HG03354 (cell line): ENCODE data around the gene BAG5.

Source experiments
- ATAC-seq: cut with Tn5 transposase; IDR thresholded peaks from one replicate; pipeline ENCODE4 v1.9.1; 2021; ENCODE audit warnings: mild to moderate bottlenecking; ENCODE audit not compliant: unreplicated experiment, poor library complexity, severe bottlenecking

The BAG5 gene

DNA sequence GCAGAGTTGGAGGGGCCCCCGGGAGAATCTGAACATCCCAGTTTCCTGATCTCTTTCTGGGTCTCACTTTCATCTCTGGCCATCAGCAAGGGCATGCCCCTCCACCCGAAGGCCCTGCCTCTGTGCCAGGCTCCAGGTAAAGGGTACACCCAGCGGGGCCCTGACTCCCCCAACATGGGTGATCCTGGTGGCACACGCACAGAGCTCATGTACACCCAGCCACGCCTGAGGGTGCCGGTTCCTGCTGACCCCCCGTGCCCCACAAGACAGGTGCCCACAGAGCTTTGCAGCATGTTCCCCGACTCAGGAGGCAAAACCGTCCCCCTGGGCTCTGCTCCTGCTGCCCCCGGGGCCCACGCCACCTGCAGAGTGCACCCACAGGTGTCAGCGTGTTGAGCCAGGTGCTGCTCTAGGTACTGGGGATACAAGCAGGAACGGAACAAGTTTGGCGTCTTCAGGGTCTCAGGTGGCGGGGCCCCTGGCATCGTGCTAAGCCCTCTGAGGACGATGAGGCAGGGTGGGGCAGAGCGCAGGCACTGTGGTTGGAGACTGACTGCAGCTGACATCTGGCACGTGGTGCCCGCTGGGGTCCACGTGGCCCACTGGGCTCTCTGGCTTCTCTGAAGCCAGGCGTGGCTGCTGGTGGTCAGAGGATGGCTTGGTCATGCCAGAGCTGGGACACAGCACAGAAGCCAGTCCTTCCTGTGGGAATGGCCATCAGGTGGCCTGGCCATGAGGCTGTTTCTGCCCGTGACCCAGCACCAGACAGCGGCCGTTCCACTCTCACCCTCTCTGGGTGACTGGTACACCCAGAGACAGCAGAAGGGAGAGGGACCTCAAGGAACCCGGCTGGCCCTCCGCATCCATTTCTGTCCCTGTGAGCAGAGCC, 13.8 kb downstream of the BAG5 start:
- ATAC-seq: no peak

DNA sequence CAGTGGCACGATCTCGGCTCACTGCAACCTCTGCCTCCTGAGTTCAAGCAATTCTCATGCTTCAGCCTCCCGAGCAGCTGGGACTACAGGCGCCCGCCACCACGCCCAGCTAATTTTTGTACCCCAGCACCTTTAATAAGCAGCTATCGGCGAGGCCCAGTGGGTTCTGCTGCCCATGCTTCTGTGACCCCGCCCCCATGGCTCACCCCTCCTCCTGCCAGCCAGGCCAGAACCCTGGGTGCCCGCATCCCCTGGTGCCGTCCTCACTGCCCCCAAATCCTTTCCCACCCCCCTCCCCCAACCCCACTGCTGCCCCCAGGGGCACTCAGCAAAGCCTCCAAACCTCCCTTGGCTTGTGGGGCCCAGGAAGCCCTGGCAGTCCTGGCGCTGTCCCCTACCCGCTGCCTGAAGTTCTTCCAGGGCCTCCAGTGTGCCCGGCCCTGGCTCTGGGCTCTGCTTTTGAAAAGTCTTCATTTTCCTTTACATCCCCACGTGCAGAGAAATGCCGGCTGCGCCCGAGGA, 14.5 kb downstream of the BAG5 start:
- ATAC-seq: no peak

DNA sequence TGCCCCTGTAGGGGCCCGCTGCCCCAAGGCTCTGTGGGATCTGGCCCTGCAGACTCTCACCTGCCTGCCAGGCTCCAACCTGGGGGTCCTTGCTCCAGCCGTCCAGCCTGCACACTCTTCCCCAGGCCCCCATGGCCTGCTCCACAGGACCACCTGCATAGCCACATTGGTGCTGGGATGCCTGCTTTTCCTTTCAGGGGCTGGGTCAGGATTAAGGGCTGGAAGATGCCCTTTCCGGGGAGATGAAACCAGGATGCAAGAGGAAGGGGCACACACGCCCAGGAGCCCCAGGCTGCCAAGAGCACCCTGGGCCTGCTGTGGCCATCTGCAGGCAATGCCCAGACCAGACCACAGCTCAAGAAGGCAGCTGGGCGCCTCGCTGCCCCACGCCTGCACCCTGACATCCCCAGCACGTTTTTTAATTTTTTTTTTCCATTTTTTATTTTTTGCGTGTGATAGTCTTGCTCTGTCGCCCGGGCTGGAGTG, 15.0 kb downstream of the BAG5 start:
- ATAC-seq: no peak

DNA sequence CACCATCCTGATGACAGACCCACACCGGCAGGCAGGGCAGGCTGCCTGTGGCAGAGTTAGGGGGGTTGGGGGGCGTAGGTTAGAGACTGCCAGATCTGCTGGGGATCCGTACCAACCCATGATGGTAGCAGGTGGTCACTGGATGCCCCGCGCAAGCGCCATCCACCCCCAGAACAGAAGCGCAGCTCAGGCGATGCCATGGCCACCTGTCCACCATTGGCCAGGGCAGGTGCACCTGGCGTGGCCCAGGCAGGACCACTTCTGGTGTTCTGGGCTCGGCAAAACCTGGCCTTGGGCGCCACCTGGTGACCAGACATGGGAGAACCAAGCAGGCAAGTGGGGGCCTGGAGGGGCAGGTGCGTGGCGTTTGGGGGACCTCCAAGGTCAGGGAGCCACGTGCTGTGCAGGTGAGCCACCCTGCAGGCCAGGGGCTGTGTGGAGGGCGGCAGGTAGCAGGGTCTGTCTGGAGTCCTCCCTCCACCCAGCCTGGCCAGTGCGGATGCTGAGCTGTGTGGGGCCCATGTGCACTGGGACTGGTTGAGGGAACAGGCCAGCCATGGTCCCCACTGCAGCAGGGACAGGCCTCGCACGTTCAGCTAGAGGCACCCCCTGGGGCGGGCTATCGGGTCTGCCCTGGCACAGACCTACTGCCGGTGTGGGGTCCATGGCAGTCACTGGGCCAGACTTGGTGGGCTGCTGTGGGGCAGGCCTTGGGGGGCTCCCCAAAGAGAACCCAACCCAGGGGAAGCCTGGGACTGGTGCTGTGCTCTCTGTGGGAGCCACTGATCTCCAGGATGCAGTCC, 15.6 kb downstream of the BAG5 start:
- ATAC-seq: no peak

DNA sequence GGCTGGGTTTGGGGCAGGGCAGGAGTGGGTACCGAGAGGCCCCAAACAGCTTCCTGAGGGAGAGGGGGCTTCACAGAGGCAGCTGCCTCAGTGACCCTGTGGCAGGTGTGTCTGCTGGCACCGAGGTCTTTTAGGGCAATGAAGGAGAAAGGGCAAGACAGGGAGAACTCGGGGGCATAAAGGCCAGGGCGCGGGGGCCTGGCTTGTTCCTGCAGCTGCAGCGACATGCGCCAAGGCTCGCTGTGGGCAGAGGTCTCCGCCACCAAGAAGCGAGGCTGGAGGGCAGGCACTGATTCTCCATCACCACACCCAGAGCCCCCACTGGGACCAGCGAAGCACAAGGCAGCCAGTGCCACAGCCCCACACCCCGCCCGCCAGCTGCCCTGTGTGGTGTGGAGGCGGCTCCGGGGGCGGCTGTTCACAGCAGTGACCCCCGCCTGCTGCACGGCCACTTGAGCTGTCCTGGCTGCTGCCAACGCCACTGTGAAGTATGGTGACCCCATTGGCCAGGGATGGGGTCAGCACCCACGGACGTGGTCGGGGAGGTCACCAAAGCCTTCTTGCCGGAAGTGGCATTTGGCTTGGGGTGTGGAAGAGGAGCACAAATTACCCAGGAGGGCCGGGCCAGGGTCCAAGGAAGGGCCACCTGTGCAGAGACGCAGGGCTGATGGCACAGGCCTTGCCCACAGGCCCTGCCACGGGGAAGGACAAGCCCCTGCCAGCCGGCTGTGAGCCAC, 16.4 kb downstream of the BAG5 start:
- no peak for ATAC-seq

DNA sequence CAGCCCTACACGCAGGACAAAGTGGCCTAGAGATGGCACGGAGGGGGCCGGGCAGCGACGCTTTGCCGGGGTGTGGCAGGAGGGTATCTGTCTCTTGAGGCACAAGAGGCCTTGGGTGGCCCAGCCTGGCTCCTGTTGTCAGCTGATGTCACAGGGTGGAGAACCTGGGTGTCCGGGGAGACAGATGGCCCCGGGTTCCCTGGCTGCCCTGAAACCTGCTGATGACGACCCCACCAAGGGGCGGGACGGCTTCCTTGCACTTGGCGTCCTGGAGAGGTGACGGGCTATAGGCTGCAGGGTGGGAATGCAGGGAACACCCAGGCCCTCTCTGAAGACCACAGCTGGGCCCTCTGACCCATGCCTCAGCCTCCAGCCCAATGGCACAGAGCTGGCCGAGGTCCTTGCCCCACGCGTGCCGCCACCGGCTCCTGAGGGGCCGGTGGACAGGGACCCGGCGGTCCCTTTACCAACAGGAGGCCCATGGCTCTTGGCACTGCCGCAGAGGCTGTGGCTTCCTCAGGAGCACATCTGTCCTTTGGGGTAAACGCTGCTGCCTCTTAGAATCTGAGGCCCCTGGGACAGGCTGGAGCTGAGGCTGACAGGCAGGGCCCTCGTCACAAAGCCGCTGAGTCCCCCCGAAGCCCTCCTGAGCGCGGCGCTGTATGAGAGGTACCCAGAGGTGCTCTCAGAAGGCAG, 17.1 kb downstream of the BAG5 start:
- ATAC-seq: no peak

DNA sequence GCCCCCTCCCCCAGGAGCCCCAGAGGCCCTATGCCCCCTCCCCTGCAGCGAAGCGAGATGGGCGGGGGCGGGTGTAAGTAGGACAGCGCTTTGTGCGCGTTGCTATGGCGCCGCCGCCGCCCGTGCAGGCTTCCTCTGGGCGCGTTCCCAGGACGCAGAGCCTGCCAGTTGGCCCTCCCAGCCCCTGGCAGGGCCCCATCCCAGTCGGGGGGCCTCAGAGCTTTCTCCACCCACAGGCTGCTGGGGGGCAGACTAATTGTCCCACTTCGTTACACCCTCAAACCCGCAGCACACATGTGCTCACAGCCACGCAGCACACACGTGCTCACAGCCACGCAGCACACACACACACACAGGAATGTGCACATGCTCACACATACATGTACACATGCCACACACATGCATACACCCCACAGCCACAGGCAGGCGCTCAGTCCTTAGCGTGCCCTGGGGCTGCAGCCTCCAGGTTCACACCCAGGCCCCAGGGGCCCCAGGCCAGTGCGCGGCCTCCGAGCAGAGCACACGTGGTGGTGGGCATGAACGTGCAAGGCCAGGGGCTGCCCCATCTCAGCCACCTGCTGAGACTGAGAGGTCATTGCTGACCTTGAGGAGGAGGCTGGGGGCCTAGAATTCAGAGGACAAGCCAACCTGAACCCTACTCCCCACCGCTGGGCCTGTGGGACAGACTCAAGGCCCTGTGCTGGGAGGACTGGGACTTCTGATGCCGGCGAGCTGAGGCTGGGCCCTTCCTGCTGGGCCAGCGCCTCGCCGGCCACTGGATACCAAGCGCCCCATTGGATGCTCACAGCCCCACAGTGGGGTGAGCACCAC, 17.9 kb downstream of the BAG5 start:
- ATAC-seq: no peak

DNA sequence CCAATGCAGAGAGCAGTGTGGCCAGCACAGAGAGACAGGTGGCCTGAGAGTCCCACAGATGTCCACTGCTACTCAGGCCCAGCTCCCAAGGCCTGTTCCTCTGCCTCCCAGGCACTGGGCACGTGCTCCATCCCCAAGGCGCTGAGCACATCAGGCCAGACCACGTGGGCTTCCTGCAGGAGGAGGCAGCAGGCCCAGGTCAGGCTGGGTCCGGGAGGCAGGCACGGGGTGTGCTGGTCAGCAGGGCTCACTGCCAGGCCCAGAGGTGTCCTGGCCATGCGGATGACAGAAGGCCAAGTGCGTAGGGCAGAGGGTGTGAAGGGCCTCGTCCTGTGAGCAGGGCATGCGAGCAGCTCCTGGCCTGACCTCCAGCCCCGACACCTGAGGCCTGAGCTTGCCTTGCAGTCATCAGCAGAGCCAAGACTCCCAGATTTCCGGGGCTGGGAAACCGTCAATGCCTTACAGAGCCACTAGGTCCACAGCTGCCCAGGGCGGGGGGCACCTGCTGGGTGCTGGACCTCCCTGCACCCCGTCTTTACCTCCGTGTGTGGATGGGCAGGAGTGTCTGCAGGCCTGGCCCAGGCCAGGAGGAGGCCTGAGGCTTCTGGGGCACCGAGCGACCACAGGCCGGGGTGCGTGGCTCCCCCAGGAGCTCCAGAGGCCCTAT, 18.6 kb downstream of the BAG5 start:
- no peak for ATAC-seq

DNA sequence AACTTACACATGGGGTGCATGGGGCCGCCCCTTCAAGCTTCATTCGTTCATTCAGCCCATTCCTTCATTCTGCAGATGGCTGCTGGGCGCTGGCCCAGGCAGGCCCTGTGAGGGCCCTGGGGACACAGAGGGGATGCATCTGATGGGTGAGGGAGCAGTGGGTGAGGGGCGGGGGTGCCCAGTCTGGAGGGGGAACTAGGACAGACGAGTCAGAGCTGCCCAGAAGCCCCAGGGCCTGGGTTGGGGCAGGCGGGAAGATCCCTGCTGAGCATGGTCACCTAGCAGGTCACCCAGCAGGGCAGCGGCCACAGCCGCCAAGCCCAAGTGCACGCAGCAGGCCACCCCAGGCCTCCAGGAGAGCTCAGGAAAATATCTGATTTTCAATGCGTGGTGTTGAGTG, 19.3 kb downstream of the BAG5 start:
- no peak for ATAC-seq

DNA sequence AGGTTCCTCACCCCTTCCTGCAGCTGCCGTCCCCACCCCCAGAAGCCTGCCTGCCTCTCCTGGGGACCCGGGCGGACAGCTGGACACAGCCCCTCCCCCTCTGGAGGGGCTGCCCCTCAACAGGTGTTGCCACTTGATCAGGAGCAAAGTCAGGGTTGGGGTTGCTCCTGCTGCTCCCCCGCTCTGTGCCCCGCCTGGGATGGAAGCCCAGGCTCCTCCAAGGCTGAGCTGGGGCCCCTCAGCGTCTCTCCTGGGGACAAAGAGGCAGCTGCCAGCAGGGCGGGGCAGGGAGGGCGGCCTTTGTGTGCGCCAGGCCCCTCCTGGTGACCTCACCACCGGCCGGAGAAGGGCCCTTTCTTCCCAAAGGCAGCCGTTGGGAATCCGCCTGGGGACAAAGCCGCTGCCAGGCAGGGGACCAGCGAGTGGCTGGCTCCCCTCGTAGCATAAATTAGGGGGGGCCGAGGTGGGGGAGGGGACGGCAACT, 19.8 kb downstream of the BAG5 start:
- ATAC-seq: no peak

DNA sequence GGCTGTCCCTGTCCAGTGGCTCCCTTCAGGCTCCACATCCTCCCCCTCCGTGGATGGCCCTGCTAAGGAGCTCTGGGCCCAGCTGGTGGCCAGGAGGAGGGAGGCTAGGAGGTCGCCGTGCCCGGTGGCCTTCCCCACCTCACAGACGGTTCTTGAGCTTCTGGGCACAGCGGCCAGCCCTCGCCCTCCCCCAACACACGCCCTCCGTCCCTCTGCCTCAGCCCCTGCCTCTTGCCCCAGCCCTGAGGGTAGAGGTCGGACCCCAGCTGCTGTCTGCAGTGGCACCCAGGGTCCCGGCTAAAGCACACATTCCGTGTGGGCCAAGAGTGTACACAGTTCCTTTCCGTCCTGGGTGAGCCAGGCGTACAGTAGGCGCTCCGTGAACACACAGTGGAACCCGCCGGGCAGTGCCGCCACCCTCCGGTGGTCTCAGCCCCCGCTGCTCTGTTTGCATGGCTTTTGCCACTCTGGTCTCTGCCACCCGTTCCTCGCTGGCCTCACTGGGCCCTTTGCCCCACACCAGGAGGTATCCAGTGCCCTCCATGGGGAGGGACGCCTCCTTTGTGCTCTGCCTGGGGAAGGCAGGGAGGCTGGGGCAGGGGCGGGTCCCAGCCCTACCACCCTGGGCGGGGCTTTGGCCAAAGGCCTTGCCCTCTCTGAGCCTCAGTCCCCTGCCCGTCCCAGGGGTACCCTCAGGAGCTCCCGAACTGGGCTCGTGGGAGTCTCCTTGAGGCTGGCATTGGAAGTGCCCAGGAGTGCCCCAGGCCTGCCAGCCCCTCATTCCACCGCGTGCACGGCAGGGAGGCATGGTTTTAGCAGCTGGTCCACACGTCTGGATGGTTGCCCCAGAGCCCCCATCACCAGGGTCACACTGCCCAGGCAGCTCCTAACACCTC, 20.5 kb downstream of the BAG5 start:
- no peak for ATAC-seq

DNA sequence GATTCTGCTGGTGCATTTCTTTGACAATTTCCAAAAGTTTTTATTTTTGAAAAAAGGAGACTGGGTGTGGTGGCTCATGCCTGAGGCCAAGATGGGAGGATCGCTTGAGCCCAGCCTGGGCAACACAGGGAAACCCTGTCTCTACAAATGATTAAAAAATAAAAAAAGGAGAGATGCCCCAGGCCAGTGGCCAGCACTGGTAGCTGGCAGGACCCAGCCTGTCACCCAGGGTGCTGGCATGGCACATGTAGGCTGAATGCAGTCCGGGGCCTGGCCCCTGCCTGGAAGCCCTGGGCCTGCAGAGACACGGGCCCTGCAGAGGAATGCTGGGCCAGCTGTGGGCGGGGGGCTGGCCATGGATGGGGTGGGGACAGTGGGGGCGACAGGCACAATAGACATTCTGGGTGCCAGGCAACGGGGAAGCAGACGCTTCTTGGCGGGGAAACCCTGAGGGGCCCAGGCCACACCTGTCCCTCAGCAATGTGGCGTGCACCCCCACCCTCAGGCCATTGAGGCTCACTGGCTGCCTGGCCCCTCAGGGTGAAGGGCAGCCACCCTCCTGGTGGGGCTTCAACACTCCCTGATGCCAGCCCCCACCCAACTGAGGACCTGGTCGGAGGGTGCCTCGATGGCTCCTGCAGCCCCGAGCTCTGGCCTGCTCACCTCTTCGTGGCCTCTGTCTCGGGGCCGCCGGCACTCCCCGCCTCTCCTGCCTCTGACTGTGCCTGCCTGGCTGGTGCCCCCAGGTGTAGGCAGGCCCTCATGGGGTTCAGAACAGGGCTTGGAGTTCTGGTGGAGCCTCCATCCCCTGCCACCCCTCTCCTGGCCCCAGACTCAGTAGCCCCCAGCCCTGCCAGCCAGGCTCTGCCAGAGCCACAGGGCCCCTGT, 21.4 kb downstream of the BAG5 start:
- ATAC-seq: no peak

DNA sequence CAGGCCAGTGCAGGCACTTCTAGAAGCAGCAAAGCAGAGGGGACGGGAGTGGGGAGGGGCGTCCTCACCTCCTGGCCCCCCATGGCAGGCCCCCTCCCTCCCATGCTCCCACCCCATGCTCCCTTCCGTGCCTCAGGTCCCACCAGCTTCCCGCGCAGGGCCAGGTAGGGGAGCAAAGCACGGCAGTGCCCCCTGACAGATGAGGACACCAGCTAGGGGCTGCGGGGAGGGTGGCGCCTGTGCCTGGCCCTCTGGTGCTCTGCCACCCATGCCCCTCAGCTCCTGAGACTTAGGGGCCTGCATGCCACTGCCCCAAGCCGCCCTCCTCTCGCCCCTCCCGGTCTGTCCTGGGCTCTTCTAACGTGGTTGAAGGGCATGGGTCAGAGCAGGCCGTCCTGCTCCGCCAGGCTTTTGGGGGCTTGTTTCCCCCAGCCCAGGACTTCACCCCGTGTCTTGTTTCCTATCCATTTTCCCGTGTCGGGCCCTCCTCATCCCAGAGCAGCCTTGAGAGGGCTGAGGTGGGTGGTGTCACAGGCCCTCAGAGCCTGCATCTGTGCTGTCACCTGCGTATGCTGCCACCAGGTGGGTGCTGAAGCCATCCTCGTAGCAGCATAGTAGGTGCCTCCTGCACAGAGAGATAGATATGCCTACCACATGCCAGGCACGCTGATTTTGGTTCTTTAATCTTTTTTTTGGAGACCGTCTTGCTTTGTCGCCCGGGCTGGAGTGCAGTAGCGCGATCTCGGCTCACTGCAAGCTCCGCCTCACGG, 23.2 kb downstream of the BAG5 start:
- no peak for ATAC-seq

DNA sequence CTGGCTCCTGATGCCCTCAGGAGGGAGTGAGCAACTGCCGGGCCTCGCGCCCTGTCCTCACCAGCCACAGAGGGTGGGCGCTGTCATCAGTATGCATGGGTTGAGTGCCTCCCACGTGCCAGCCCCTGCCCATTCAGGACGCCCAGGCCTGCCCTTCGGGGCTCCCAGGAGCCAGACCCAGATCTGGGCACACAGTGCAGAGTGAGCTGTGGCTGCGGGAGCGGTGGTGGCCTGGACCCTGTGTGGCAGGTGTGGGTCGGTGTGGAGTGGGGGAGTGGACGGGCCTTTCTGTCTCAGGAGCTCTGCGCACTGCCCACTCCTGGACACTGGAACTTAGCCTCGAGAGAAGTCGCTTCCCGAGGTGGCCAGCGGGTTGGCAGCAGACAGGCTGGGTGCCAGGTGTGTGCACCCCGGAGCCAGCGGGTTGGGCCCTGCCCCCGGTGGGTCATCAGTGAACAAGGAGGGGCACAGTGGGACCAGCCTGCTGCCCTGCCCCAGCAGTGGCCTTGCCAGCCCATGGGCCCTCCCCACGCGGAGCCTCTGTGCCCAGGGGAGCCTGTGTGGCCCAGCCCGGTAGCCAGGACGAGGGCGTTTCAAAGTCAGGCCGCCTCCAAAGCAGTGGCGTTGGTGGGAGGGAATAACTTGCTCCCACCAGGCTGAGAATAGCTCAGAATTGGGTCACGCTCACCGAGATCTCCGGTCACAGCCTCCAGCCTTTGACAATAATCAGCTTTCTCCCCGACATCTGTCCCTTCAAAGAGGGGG, 24.0 kb downstream of the BAG5 start:
- ATAC-seq: no peak
